Body of pancreas (tissue), 4 donors: ENCODE results near the gene STX1B.

Source experiments
- POLR2A ChIP-seq, 3 donors: fragments of 450-650 bp; IDR thresholded peaks; one replicate each; pipeline ENCODE4 v1.6.1; 2016; ENCODE audit warnings: antibody characterized with exemption in 3 of 3, mild to moderate bottlenecking in 2 of 3
- TF ChIP-seq, protein P1 (sequence below), 7 experiments: fragments of 450-650 bp in 4 of 7; fragments of 200-600 bp in 3 of 7; sonication (generic) in 3 of 7; IDR thresholded peaks; one replicate each; pipeline ENCODE4 v1.5.1; 2016 to 2019; ENCODE audit warnings: antibody characterized with exemption in 7 of 7

GRCh38 chr16:31001507-31002249, 8.8 kb downstream of the STX1B start:
- TF ChIP-seq, protein P1, sequence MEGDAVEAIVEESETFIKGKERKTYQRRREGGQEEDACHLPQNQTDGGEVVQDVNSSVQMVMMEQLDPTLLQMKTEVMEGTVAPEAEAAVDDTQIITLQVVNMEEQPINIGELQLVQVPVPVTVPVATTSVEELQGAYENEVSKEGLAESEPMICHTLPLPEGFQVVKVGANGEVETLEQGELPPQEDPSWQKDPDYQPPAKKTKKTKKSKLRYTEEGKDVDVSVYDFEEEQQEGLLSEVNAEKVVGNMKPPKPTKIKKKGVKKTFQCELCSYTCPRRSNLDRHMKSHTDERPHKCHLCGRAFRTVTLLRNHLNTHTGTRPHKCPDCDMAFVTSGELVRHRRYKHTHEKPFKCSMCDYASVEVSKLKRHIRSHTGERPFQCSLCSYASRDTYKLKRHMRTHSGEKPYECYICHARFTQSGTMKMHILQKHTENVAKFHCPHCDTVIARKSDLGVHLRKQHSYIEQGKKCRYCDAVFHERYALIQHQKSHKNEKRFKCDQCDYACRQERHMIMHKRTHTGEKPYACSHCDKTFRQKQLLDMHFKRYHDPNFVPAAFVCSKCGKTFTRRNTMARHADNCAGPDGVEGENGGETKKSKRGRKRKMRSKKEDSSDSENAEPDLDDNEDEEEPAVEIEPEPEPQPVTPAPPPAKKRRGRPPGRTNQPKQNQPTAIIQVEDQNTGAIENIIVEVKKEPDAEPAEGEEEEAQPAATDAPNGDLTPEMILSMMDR (IDR thresholded peaks at IDR 0.05): no peak
- no peak for TF ChIP-seq POLR2A (IDR thresholded peaks at IDR 0.05)
